Trophoblast cell (in vitro differentiated cells and primary cell): ENCODE results near the gene CCDC85C.

Experiments
- DNase-seq, 2 donors: peaks; one replicate each; pipeline ENCODE4 v3.0.0-alpha.2; 2016
- H2AFZ ChIP-seq: 2 replicates; pipeline ENCODE4 v1.6.1; 2013; ENCODE audit warnings: low read length, moderate library complexity, mild to moderate bottlenecking; ENCODE audit not compliant: insufficient read depth, poor library complexity
- H2AK5ac ChIP-seq: 2 replicates; pipeline ENCODE4 v1.6.1; 2013; ENCODE audit warnings: mild to moderate bottlenecking, low read length
- H2BK120ac ChIP-seq: 2 replicates; pipeline ENCODE4 v1.6.1; 2013; ENCODE audit warnings: low read length, mild to moderate bottlenecking, moderate library complexity; ENCODE audit not compliant: insufficient read depth, poor library complexity
- H2BK12ac ChIP-seq: 2 replicates; pipeline ENCODE4 v1.6.1; 2013; ENCODE audit warnings: mild to moderate bottlenecking, low read length, moderate library complexity
- H2BK5ac ChIP-seq: 2 replicates; pipeline ENCODE4 v1.6.1; 2013; ENCODE audit warnings: low read length, low read depth, moderate library complexity, mild to moderate bottlenecking; ENCODE audit not compliant: poor library complexity
- H3K14ac ChIP-seq: 2 replicates; pipeline ENCODE4 v1.6.1; 2013; ENCODE audit warnings: mild to moderate bottlenecking, low read length
- H3K18ac ChIP-seq: 2 replicates; pipeline ENCODE4 v1.6.1; 2013; ENCODE audit warnings: mild to moderate bottlenecking, low read length
- H3K23ac ChIP-seq: 2 replicates; pipeline ENCODE4 v1.6.1; 2013; ENCODE audit warnings: low read length
- H3K27ac ChIP-seq: 2 replicates; pipeline ENCODE4 v1.5.1; 2013; ENCODE audit warnings: low read depth, mild to moderate bottlenecking, inconsistent platforms, low read length, moderate library complexity
- H3K27me3 ChIP-seq: 2 replicates; pipeline ENCODE4 v1.6.1; 2013; ENCODE audit warnings: inconsistent platforms, mild to moderate bottlenecking, low read length, moderate library complexity; ENCODE audit not compliant: insufficient read depth
- H3K36me3 ChIP-seq, 2 experiments: 1 replicate in 1 of 2; 2 replicates in 1 of 2; pipeline ENCODE4 v1.6.1; 2013; ENCODE audit warnings: low read length in 2 of 2, mild to moderate bottlenecking in 2 of 2, moderate library complexity in 1 of 2; ENCODE audit not compliant: insufficient read depth in 2 of 2, control insufficient read depth in 1 of 2
- H3K4ac ChIP-seq: 2 replicates; pipeline ENCODE4 v1.6.1; 2013; ENCODE audit warnings: low read depth, mild to moderate bottlenecking, low read length, moderate library complexity
- H3K4me1 ChIP-seq, 2 experiments: 1 replicate in 1 of 2; 2 replicates in 1 of 2; pipeline ENCODE4 v1.6.1; 2013; ENCODE audit warnings: low read length in 2 of 2, mild to moderate bottlenecking in 2 of 2, moderate library complexity in 1 of 2; ENCODE audit not compliant: insufficient read depth in 2 of 2, control insufficient read depth in 1 of 2
- H3K4me2 ChIP-seq: 2 replicates; pipeline ENCODE4 v1.6.1; 2013; ENCODE audit warnings: inconsistent platforms, mild to moderate bottlenecking, low read length, moderate library complexity
- H3K4me3 ChIP-seq: 2 replicates; pipeline ENCODE4 v1.5.1; 2013; ENCODE audit warnings: mild to moderate bottlenecking, low read depth, low read length, inconsistent platforms
- H3K79me1 ChIP-seq: one replicate; pipeline ENCODE4 v1.6.1; 2013; ENCODE audit warnings: low read length
- H3K79me2 ChIP-seq: 2 replicates; pipeline ENCODE4 v1.6.1; 2013; ENCODE audit warnings: low read length, mild to moderate bottlenecking; ENCODE audit not compliant: control insufficient read depth, insufficient read depth, poor library complexity
- H3K9ac ChIP-seq: 2 replicates; pipeline ENCODE4 v1.6.1; 2013; ENCODE audit warnings: mild to moderate bottlenecking, low read length
- H3K9me3 ChIP-seq: 2 replicates; pipeline ENCODE4 v1.6.1; 2013; ENCODE audit warnings: low read depth, mild to moderate bottlenecking, control low read depth, inconsistent platforms, low read length; ENCODE audit not compliant: insufficient read depth
- H4K12ac ChIP-seq: 2 replicates; pipeline ENCODE4 v1.6.1; 2013; ENCODE audit warnings: low read depth, mild to moderate bottlenecking, low read length, moderate library complexity
- H4K8ac ChIP-seq: 2 replicates; pipeline ENCODE4 v1.6.1; 2013; ENCODE audit warnings: low read depth, mild to moderate bottlenecking, low read length, moderate library complexity
- H4K91ac ChIP-seq: one replicate; pipeline ENCODE4 v1.6.1; 2013; ENCODE audit warnings: low read depth, mild to moderate bottlenecking, low read length, moderate library complexity
- WGBS: extraction: QIAGEN DNeasy Blood & Tissue Kit; methylation state at CpG from one replicate; pipeline ENCODE4 v1.1.7; 2013; ENCODE audit warnings: missing lambda C conversion rate; ENCODE audit not compliant: insufficient read length, insufficient coverage; ENCODE audit errors: extremely low coverage; 5-methylcytosine and 5-hydroxymethylcytosine counted together

CCDC85C gene

GRCh38 chr14:99625476-99625875 lies 21.5 kb upstream of the CCDC85C start:
- no CpG with 5 or more reads among the region's 3 CpGs for WGBS

GRCh38 chr14:99624971-99625370 lies 21.0 kb upstream of the CCDC85C start:
- no peak overlapping the region for H2BK120ac ChIP-seq
- H3K9ac ChIP-seq, result no peak overlapping the region
- H4K91ac ChIP-seq, result no peak overlapping the region
- H2AFZ ChIP-seq, result no peak overlapping the region
- H2BK5ac ChIP-seq, result no peak overlapping the region
- H3K27me3 ChIP-seq, result no peaks in the 10 kb centered on the region
- peak overlapping the region; percentile 16 for H2BK12ac ChIP-seq
- H3K18ac ChIP-seq, result peak overlapping the region; percentile 10
- no CpG with 5 or more reads among the region's 13 CpGs for WGBS
- H4K8ac ChIP-seq, result no peak overlapping the region
- H3K4me2 ChIP-seq, result no peak overlapping the region
- no peak overlapping the region for H3K27ac ChIP-seq
- no peaks in the 10 kb centered on the region for H3K36me3 ChIP-seq
- H3K79me2 ChIP-seq, result no peaks in the 10 kb centered on the region
- no peak overlapping the region for H3K4ac ChIP-seq
- peaks cover 21% of the 10 kb centered on the region for H3K79me1 ChIP-seq
- no peak overlapping the region for H3K4me3 ChIP-seq
- H3K14ac ChIP-seq, result no peak overlapping the region
- peak overlapping the region; percentile 65 for H2AK5ac ChIP-seq
- no peak for DNase-seq
- H3K4me1 ChIP-seq, result peaks cover 26 to 37% of the 10 kb centered on the region in 2 experiments
- peaks cover 2% of the 10 kb centered on the region for H3K9me3 ChIP-seq
- H4K12ac ChIP-seq, result no peak overlapping the region
- H3K23ac ChIP-seq, result no peak overlapping the region

More at GRCh38 chr14:99625476-99625875, 21.5 kb upstream of the CCDC85C start:
- Histone ChIP-seq H3K23ac (no peak overlapping the region), H3K36me3 (no peaks in the 10 kb centered on the region), H3K27me3 (no peaks in the 10 kb centered on the region), H2BK120ac (no peak overlapping the region), H2BK12ac (no peak overlapping the region), H3K18ac (no peak overlapping the region), H2BK5ac (no peak overlapping the region), H4K91ac (no peak overlapping the region), H3K9ac (no peak overlapping the region), H3K9me3 (peaks cover 2% of the 10 kb centered on the region), H3K4me3 (no peak overlapping the region), H3K4me1 (peaks cover 22 to 32% of the 10 kb centered on the region in 2 experiments), H3K14ac (no peak overlapping the region), H2AK5ac (no peak overlapping the region), H3K79me1 (peaks cover 19% of the 10 kb centered on the region), H3K4ac (no peak overlapping the region), H4K12ac (no peak overlapping the region), H2AFZ (no peak overlapping the region), H4K8ac (no peak overlapping the region), H3K79me2 (no peaks in the 10 kb centered on the region), H3K27ac (no peak overlapping the region), H3K4me2 (no peak overlapping the region)
- no peak for DNase-seq

GRCh38 chr14:99624024-99624423 lies 20.0 kb upstream of the CCDC85C start:
- no peak overlapping the region for H3K9ac ChIP-seq
- WGBS, result no CpG with 5 or more reads among the region's 6 CpGs
- H3K4ac ChIP-seq, result no peak overlapping the region
- no peaks in the 10 kb centered on the region for H3K79me2 ChIP-seq
- H3K23ac ChIP-seq, result no peak overlapping the region
- H2BK5ac ChIP-seq, result no peak overlapping the region
- H2AFZ ChIP-seq, result no peak overlapping the region
- DNase-seq, result no peak
- H4K8ac ChIP-seq, result no peak overlapping the region
- H3K4me2 ChIP-seq, result no peak overlapping the region
- peak overlapping the region; percentile 51 for H2BK12ac ChIP-seq
- H2BK120ac ChIP-seq, result no peak overlapping the region
- H4K91ac ChIP-seq, result peak overlapping the region; percentile 4
- peaks cover 28 to 43% of the 10 kb centered on the region in 2 experiments for H3K4me1 ChIP-seq
- no peak overlapping the region for H3K18ac ChIP-seq
- H3K27ac ChIP-seq, result no peak overlapping the region
- no peak overlapping the region for H3K14ac ChIP-seq
- H2AK5ac ChIP-seq, result peak overlapping the region; percentile 45
- H3K36me3 ChIP-seq, result no peaks in the 10 kb centered on the region
- H3K27me3 ChIP-seq, result no peaks in the 10 kb centered on the region
- no peak overlapping the region for H4K12ac ChIP-seq
- H3K9me3 ChIP-seq, result peaks cover 2% of the 10 kb centered on the region
- H3K79me1 ChIP-seq, result peaks cover 21% of the 10 kb centered on the region
- H3K4me3 ChIP-seq, result no peak overlapping the region

- Histone ChIP-seq H4K91ac (no peak overlapping the region), H4K8ac (no peak overlapping the region), H3K27ac (no peak overlapping the region), H3K4me3 (no peak overlapping the region), H2BK5ac (peak overlapping the region; percentile 25), H3K79me2 (no peaks in the 10 kb centered on the region), H3K23ac (no peak overlapping the region), H2AFZ (no peak overlapping the region), H2BK12ac (peak overlapping the region; percentile 3), H3K4me2 (peak overlapping the region; percentile 4), H3K14ac (no peak overlapping the region), H3K79me1 (peaks cover 21% of the 10 kb centered on the region), H2BK120ac (peak overlapping the region; percentile 34), H4K12ac (no peak overlapping the region), H3K9ac (no peak overlapping the region), H3K27me3 (no peaks in the 10 kb centered on the region), H3K18ac (no peak overlapping the region), H3K4me1 (peaks cover 26 to 43% of the 10 kb centered on the region in 2 experiments), H2AK5ac (no peak overlapping the region), H3K4ac (no peak overlapping the region), H3K9me3 (peaks cover 2% of the 10 kb centered on the region), H3K36me3 (no peaks in the 10 kb centered on the region)
- no CpG with 5 or more reads among the region's 6 CpGs for WGBS
- peak; percentile 56 to 88 for DNase-seq
Observed at GRCh38 chr14:99621948-99622347, 17.9 kb upstream of the CCDC85C start.
